ENCODE data around the gene ZBTB16.

DNA sequence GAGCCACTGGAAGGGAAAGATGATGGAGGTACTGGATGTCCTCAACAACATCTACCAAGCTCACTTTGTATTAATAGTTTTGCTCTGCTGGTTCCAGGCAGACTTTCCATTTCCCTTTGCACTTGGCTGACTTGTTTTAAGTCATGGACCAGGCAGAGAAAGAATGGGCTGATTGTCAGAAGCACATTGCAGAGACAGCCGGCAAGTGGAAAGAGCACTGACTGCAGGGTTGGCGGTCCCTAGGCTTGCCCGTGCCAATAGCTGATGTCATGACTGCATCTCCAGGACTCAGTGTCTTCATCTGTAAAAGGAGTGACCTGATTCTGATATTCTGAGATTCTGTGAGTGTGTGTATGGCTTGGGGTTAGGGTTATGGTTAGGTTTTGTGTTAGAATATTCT lies 215.8 kb downstream of the ZBTB16 start:
- no peak for TF ChIP-seq POLR2AphosphoS5 (IDR thresholded peaks at IDR 0.05)
- TF ChIP-seq, protein P1, sequence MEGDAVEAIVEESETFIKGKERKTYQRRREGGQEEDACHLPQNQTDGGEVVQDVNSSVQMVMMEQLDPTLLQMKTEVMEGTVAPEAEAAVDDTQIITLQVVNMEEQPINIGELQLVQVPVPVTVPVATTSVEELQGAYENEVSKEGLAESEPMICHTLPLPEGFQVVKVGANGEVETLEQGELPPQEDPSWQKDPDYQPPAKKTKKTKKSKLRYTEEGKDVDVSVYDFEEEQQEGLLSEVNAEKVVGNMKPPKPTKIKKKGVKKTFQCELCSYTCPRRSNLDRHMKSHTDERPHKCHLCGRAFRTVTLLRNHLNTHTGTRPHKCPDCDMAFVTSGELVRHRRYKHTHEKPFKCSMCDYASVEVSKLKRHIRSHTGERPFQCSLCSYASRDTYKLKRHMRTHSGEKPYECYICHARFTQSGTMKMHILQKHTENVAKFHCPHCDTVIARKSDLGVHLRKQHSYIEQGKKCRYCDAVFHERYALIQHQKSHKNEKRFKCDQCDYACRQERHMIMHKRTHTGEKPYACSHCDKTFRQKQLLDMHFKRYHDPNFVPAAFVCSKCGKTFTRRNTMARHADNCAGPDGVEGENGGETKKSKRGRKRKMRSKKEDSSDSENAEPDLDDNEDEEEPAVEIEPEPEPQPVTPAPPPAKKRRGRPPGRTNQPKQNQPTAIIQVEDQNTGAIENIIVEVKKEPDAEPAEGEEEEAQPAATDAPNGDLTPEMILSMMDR (IDR thresholded peaks at IDR 0.05), result no peak
